Measurements from ENCODE around the gene FAM149B1. TPM values are rescaled to one million over a fixed set of nuclear protein-coding genes. Genes with fewer than 3 reads are reported as not detected.
A peak's percentile ranks its signal among the peaks of the same experiment; 100 is the strongest.

The FAM149B1 gene
- polyA plus RNA-seq, 3 donors from 2014 or later: 4.0 to 4.9 (median 4.5) TPM

- no peaks in the 10 kb centered on the region for H3K9me3 Mint-ChIP-seq
- no peak for DNase-seq
- no peak overlapping the region for H3K4me3 Mint-ChIP-seq
- peaks cover 0 to 4% (median 1%) of the 10 kb centered on the region in 3 donors for H3K27me3 Mint-ChIP-seq (ENCODE audit: low read depth in 3 of 3)
- H3K4me1 Mint-ChIP-seq: no peaks in the 10 kb centered on the region
- peaks cover 0 to 21% (median 19%) of the 10 kb centered on the region in 3 donors for H3K36me3 Mint-ChIP-seq
- no peak overlapping the region for H3K27ac Mint-ChIP-seq
Observed at GRCh38 chr10:73205081-73205480, 37.2 kb downstream of the FAM149B1 start.

- Mint-ChIP-seq H3K4me3 (no peak overlapping the region), H3K4me1 (no peaks in the 10 kb centered on the region), H3K27me3 (ENCODE audit: low read depth in 3 of 3) (peaks cover 0 to 4% (median 1%) of the 10 kb centered on the region in 3 donors), H3K9me3 (no peaks in the 10 kb centered on the region), H3K36me3 (peaks cover 0 to 19% (median 19%) of the 10 kb centered on the region in 3 donors), H3K27ac (no peak overlapping the region)
- no peak for DNase-seq
Observed at GRCh38 chr10:73205890-73206289, 38.0 kb downstream of the FAM149B1 start.

- Mint-ChIP-seq H3K27me3 (ENCODE audit: low read depth in 3 of 3) (peaks cover 0 to 4% (median 1%) of the 10 kb centered on the region in 3 donors), H3K27ac (no peak overlapping the region), H3K4me1 (no peaks in the 10 kb centered on the region)
Observed at GRCh38 chr10:73206385-73206784, 38.5 kb downstream of the FAM149B1 start.

GRCh38 chr10:73207883-73208282 lies 40.0 kb downstream of the FAM149B1 start:
- Mint-ChIP-seq H3K9me3 (no peaks in the 10 kb centered on the region), H3K36me3 (peaks cover 0 to 22% (median 19%) of the 10 kb centered on the region in 3 donors), H3K27ac (no peak overlapping the region), H3K4me3 (no peak overlapping the region), H3K4me1 (no peaks in the 10 kb centered on the region), H3K27me3 (ENCODE audit: low read depth in 3 of 3) (peaks cover 0 to 4% (median 0%) of the 10 kb centered on the region in 3 donors)
- DNase-seq: no peak

More at GRCh38 chr10:73206385-73206784, 38.5 kb downstream of the FAM149B1 start:
- Mint-ChIP-seq H3K4me3 (no peak overlapping the region), H3K36me3 (peaks cover 0 to 19% (median 19%) of the 10 kb centered on the region in 3 donors), H3K9me3 (no peaks in the 10 kb centered on the region)
- no peak for DNase-seq

- Mint-ChIP-seq H3K27ac (no peak overlapping the region), H3K4me1 (no peaks in the 10 kb centered on the region), H3K36me3 (peaks cover 0 to 34% (median 31%) of the 10 kb centered on the region in 3 donors), H3K9me3 (no peaks in the 10 kb centered on the region), H3K27me3 (ENCODE audit: low read depth in 3 of 3) (peaks cover 0 to 4% (median 0%) of the 10 kb centered on the region in 3 donors), H3K4me3 (no peak overlapping the region)
- DNase-seq: no peak
Observed at GRCh38 chr10:73209705-73210104, 41.8 kb downstream of the FAM149B1 start.

- no peaks in the 10 kb centered on the region for H3K4me1 Mint-ChIP-seq
- no peak for DNase-seq
- peaks cover 0 to 2% (median 0%) of the 10 kb centered on the region in 3 donors for H3K27me3 Mint-ChIP-seq (ENCODE audit: low read depth in 3 of 3)
- H3K4me3 Mint-ChIP-seq: no peak overlapping the region
- peak overlapping the region in 1 of 6 donors; percentile 46 for H3K27ac Mint-ChIP-seq
- H3K9me3 Mint-ChIP-seq: no peaks in the 10 kb centered on the region
- H3K36me3 Mint-ChIP-seq: peaks cover 0 to 35% (median 27%) of the 10 kb centered on the region in 3 donors
Observed at GRCh38 chr10:73210395-73211105, 42.6 kb downstream of the FAM149B1 start.

- no peaks in the 10 kb centered on the region for H3K4me1 Mint-ChIP-seq
- H3K27ac Mint-ChIP-seq: peak overlapping the region in 1 of 6 donors; percentile 46
- H3K36me3 Mint-ChIP-seq: peaks cover 6 to 40% (median 28%) of the 10 kb centered on the region in 3 donors
- H3K4me3 Mint-ChIP-seq: no peak overlapping the region
- no peaks in the 10 kb centered on the region for H3K27me3 Mint-ChIP-seq (ENCODE audit: low read depth in 3 of 3)
- no peak for DNase-seq
- no peaks in the 10 kb centered on the region for H3K9me3 Mint-ChIP-seq
Observed at GRCh38 chr10:73211106-73211811, 43.3 kb downstream of the FAM149B1 start.

- H3K4me3 Mint-ChIP-seq: no peak overlapping the region
- peaks cover 20 to 46% (median 45%) of the 10 kb centered on the region in 3 donors for H3K36me3 Mint-ChIP-seq
- no peaks in the 10 kb centered on the region for H3K4me1 Mint-ChIP-seq
- H3K9me3 Mint-ChIP-seq: no peaks in the 10 kb centered on the region
- H3K27me3 Mint-ChIP-seq (ENCODE audit: low read depth in 3 of 3): no peaks in the 10 kb centered on the region
- no peak for DNase-seq
- H3K27ac Mint-ChIP-seq: no peak overlapping the region
Observed at GRCh38 chr10:73215749-73216148, 47.8 kb downstream of the FAM149B1 start.

- no peak for DNase-seq
- Mint-ChIP-seq H3K4me3 (no peak overlapping the region), H3K27ac (no peak overlapping the region), H3K27me3 (ENCODE audit: low read depth in 3 of 3) (no peaks in the 10 kb centered on the region), H3K4me1 (no peaks in the 10 kb centered on the region), H3K9me3 (no peaks in the 10 kb centered on the region), H3K36me3 (peaks cover 20 to 45% (median 42%) of the 10 kb centered on the region in 3 donors)
Observed at GRCh38 chr10:73217628-73218027, 49.7 kb downstream of the FAM149B1 start.

- no peak overlapping the region for H3K4me3 Mint-ChIP-seq
- H3K27me3 Mint-ChIP-seq (ENCODE audit: low read depth in 3 of 3): no peaks in the 10 kb centered on the region
- H3K27ac Mint-ChIP-seq: no peak overlapping the region
- H3K36me3 Mint-ChIP-seq: peaks cover 20 to 40% (median 34%) of the 10 kb centered on the region in 3 donors
- DNase-seq: no peak
- no peaks in the 10 kb centered on the region for H3K9me3 Mint-ChIP-seq
- H3K4me1 Mint-ChIP-seq: no peaks in the 10 kb centered on the region
Observed at GRCh38 chr10:73218431-73219191, 50.7 kb downstream of the FAM149B1 start.

- H3K4me3 Mint-ChIP-seq: no peak overlapping the region
- no peak for DNase-seq
- no peak overlapping the region for H3K27ac Mint-ChIP-seq
- H3K27me3 Mint-ChIP-seq (ENCODE audit: low read depth in 3 of 3): no peaks in the 10 kb centered on the region
- peaks cover 20 to 37% (median 27%) of the 10 kb centered on the region in 3 donors for H3K36me3 Mint-ChIP-seq
- no peaks in the 10 kb centered on the region for H3K9me3 Mint-ChIP-seq
- no peaks in the 10 kb centered on the region for H3K4me1 Mint-ChIP-seq
Observed at GRCh38 chr10:73219384-73219783, 51.5 kb downstream of the FAM149B1 start.

- no peak for DNase-seq
- no peaks in the 10 kb centered on the region for H3K27me3 Mint-ChIP-seq (ENCODE audit: low read depth in 3 of 3)
- no peaks in the 10 kb centered on the region for H3K9me3 Mint-ChIP-seq
- H3K4me3 Mint-ChIP-seq: no peak overlapping the region
- H3K36me3 Mint-ChIP-seq: peaks cover 16 to 29% (median 21%) of the 10 kb centered on the region in 3 donors
- H3K4me1 Mint-ChIP-seq: no peaks in the 10 kb centered on the region
- H3K27ac Mint-ChIP-seq: no peak overlapping the region
Observed at GRCh38 chr10:73220989-73221388, 53.1 kb downstream of the FAM149B1 start.

- no peak overlapping the region for H3K27ac Mint-ChIP-seq
- H3K27me3 Mint-ChIP-seq (ENCODE audit: low read depth in 3 of 3): peaks cover 0 to 2% (median 0%) of the 10 kb centered on the region in 3 donors
- H3K4me1 Mint-ChIP-seq: no peaks in the 10 kb centered on the region
- no peak for DNase-seq
- H3K4me3 Mint-ChIP-seq: no peak overlapping the region
- peaks cover 0 to 8% (median 5%) of the 10 kb centered on the region in 3 donors for H3K36me3 Mint-ChIP-seq
- no peaks in the 10 kb centered on the region for H3K9me3 Mint-ChIP-seq
Observed at GRCh38 chr10:73225518-73225917, 57.6 kb downstream of the FAM149B1 start.
